Measurements from ENCODE around the gene MRPL55.

Gene MRPL55

GRCh38 chr1:228073857-228074545 lies 35.1 kb downstream of the MRPL55 start:
- DNase-seq: no peak

GRCh38 chr1:228073061-228073856 lies 35.8 kb downstream of the MRPL55 start:
- no peak for DNase-seq

- no peak for DNase-seq
These were observed 36.4 kb downstream of the MRPL55 start for GRCh38 chr1:228072658-228073043.

GRCh38 chr1:228071839-228072657 lies 37.1 kb downstream of the MRPL55 start:
- no peak for DNase-seq

DNA sequence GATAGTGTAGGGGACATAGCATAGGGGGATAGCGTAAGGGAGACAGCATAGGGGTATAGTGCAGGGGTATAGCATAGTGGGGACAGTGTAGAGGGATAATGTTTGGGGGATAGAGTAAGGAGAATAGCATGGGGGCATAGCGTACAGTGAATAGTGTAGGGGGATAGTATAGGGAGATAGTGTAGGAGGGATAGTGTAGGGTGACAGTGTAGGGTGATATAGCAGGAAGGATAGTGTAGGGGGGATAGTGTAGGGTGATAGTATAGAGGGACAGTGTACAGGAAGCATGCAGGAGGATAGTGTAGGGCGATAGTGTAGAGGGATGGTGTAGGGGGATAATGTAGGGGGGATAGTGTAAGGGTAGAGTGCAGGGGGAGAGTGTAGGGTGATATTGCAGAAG lies 38.2 kb downstream of the MRPL55 start:
- DNase-seq: no peak

DNA sequence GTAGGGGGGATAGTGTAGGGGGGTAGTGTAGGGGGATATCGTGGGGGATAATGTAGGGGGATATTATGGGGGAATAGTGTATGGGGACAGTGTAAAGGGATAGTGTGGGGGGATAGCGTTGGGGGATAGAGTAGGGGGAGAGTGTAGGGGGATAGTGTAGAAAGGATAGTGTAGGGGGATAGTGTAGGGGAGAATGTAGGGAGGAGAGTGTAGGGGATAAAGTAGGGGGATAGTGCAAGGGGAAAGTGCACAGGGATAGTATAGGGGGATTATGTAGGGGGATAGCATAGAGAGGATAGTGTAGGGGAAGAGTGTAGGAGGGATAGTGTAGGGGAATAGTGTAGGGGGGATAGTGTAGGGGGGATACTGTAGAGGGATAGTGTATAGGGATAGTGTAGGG lies 38.9 kb downstream of the MRPL55 start:
- no peak for DNase-seq

- no peak for DNase-seq
These were observed 40.7 kb downstream of the MRPL55 start for GRCh38 chr1:228068359-228068758.

GRCh38 chr1:228066891-228067654 lies 42.0 kb downstream of the MRPL55 start:
- DNase-seq: no peak

GRCh38 chr1:228066416-228066815 lies 42.7 kb downstream of the MRPL55 start:
- DNase-seq: no peak

- no peak for DNase-seq
These were observed 43.4 kb downstream of the MRPL55 start for GRCh38 chr1:228065543-228066347.

DNA sequence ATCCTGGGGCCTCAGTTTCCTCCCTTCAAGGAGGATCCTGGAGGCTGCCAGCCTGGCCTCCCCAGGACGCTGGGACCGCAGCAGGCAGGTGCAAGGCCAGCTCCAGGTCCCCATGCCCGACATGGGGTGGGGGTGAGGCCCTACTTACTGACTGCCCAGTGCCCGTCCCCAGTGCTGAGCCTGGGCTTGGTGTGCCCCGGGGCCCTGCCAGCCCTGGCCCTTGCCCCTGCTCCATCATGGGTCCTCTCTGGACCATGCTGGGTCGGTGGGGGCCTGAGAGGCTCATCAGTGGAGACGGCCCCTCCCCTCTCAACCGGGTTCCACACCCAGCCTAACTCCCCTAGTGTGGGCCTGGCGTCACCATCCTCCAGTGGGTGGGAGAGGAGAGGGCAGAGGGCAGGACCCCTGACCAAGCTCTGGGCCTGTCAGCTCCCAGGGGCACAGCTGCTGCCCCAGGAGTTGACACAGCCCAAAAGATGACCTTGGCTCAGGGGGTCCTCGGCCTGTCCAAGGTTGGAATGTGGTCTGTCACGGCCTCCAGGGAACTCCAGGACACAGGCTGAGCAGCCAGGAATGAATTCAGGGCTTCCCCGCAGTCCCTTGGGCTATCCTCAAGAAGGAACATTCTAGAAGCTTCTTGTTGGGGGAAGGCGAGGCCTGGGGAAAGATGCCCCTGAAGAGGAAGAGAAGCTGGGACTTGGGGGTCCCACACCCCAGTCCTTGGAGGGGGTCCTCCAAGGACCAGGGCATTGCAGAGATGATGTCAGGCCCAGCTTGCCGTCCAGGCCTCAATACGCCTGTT lies 44.2 kb downstream of the MRPL55 start:
- no peak for DNase-seq

GRCh38 chr1:228064296-228064695 lies 44.8 kb downstream of the MRPL55 start:
- no peak for DNase-seq

DNA sequence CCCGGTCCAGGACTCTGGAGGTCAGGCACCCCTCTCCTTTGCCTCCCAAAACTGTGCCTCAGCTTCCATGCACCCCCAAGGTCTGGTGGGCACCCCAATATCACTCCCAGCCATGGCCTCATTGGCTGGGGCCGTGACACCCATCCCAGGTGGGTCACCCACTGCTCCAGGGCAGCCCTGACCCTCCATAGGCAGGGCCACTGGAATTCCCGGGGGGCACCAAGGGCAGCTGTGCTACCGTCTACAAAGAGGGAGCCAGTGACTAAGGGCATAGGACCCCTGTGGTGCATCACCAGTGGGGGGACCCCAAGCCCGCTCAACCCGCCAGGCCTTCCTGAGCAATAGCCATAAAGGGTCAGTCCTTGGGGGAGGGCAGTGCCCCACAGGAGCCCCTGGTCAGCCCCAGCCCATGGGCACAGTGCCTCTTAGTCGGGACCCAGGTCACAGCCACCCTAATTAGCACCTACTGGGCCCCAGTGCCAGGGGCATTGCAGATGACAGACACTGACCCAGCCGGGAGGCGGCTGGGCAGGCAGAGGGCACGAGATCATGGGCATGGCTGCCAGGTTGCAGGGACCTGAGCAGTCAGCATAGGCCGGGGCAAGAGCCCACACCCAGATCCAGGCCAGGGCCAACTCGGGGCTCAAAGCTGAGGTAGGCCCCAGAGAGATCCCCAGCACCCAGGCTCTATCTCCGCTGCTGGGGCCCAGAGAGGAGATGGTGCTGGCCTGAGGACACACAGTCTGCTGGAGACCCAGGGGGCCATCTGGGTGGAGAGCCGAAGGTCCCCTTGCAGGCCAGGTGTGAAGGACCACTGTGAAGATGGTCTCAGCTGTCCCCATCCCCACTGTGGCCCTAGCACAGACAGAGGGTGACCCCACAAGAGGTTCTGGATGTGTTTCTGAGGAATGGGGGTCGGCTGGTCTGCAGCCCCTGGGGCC lies 45.6 kb downstream of the MRPL55 start:
- DNase-seq: no peak

DNA sequence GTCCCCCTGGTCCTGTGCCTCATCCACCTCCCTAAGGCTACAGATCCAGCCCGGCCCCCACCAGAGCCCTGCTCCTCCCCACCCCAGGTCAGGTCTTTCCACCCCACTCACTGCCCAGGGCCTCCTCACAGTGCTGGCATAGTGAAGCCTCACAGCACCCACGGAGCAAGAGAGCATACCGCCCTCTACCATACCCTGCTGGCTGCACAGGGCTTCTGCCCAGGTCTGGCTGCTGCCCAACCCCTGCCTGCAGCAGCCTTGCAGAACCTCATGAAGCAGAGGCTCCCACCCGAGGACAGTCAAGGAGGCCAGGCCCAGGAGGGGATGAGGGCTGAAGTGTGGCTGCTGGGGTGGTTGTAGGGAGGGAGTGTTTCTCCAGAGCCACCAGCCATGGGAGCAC lies 46.3 kb downstream of the MRPL55 start:
- DNase-seq: no peak

DNA sequence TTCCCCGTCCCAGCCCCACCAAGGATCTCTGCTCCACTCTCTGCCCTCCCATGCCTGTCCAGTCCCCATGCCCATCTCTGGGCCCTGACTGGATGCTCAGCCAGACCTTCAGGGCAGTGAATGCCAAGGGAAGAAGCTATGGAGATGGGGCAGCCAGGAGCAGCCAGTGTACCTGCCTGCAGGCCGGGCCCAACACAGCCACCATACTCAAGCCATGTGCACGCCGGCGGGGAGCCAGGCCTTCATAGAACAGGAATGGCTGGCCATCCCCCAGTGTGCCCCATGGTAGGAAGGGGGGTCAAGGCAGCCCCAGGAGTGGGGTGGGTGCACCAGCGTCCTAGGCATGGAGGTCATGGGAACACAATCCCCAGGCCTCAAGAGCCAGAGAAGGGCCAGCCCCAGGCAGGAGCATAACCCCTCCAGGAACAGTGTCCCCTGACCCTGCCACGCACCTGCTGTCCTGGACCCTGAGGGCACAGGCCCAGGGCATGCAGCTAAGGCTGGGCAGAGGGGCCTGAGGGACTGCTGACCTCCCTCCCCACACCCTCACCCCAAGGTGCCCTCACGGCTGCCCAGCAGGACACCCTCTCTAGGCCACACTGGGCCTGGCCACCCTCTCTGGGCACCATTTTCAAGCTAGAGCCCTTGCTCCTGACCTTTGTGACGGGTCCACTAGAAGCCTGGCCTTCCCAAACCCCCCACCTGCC lies 46.9 kb downstream of the MRPL55 start:
- DNase-seq: no peak

- no peak for DNase-seq
These were observed 47.6 kb downstream of the MRPL55 start for GRCh38 chr1:228061411-228062084.
